Spleen (tissue), 7 donors: Measurements from ENCODE around the gene PACSIN2.

Source experiments
- CTCF ChIP-seq, 11 experiments: fragments of 200-600 bp in 7 of 11; fragments of 450-650 bp in 4 of 11; sonication (generic) in 4 of 11; IDR thresholded peaks in 8 of 11; conservative IDR thresholded peaks in 3 of 11; 1 replicate in 7 of 11; 2 replicates in 4 of 11; pipeline versions ENCODE4 v1.4.0 to v1.8.0; 2016 to 2021; ENCODE audit warnings: antibody characterized with exemption in 11 of 11, inconsistent platforms in 4 of 11, mild to moderate bottlenecking in 1 of 11
- POLR2AphosphoS5 ChIP-seq, 3 donors: sonication (generic); formaldehyde crosslinking; IDR thresholded peaks; one replicate each; pipeline ENCODE4 v1.5.1; 2017; ENCODE audit warnings: antibody characterized with exemption in 3 of 3
- donor health status: DM: no; HTN: no; CAD: no; lungs with moderate emphysema.
- donor health status: DM: no; HTN: no; CAD: no.
- donor health status: DM: no; HTN: no; CAD: no.

GRCh38 chr22:42938976-42939375 lies 76.0 kb downstream of the PACSIN2 start:
- TF ChIP-seq CTCF (IDR thresholded peaks at IDR 0.05 in 8 of 11, conservative IDR thresholded peaks at IDR 0.05 in 3 of 11) (no peak), POLR2AphosphoS5 (IDR thresholded peaks at IDR 0.05) (no peak)
